ENCODE data around the gene PARD6G.

PARD6G gene

DNA sequence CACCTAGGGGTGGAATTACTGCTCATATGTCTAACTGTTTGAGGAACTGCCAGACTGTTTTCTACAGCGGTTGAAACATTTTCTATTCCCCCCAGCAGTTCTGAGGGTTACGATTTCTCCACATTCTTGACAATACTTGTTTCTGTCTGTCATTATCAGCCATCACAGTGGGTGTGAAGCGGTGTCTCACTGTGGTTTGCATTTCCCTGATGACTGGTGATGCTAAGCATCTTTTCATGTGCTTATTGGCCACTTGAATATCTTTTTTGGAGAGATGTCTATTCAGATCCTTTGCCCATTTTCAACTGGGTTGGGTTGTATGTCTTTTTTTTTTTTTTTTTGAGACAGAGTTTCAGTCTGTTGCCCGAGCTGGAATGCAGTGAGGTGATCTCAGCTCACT, 75.3 kb downstream of the PARD6G start:
- H3K9me3 ChIP-seq (ENCODE audit: control insufficient read depth, insufficient read depth, low read length) = no peaks in the 10 kb centered on the region
- no peaks in the 10 kb centered on the region for H3K9me2 ChIP-seq (replicated peaks; ENCODE audit: control insufficient read depth, low read length)
- H3K27ac ChIP-seq (ENCODE audit: low read depth, low read length) = no peak overlapping the region
- no peaks in the 10 kb centered on the region for H3K79me2 ChIP-seq (ENCODE audit: control insufficient read depth, low read length)
- no peak for TF ChIP-seq EZH2phosphoT487 (IDR thresholded peaks at IDR 0.05; ENCODE audit: borderline replicate concordance, low read length)
- TF ChIP-seq, protein P1, sequence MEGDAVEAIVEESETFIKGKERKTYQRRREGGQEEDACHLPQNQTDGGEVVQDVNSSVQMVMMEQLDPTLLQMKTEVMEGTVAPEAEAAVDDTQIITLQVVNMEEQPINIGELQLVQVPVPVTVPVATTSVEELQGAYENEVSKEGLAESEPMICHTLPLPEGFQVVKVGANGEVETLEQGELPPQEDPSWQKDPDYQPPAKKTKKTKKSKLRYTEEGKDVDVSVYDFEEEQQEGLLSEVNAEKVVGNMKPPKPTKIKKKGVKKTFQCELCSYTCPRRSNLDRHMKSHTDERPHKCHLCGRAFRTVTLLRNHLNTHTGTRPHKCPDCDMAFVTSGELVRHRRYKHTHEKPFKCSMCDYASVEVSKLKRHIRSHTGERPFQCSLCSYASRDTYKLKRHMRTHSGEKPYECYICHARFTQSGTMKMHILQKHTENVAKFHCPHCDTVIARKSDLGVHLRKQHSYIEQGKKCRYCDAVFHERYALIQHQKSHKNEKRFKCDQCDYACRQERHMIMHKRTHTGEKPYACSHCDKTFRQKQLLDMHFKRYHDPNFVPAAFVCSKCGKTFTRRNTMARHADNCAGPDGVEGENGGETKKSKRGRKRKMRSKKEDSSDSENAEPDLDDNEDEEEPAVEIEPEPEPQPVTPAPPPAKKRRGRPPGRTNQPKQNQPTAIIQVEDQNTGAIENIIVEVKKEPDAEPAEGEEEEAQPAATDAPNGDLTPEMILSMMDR (IDR thresholded peaks at IDR 0.05; ENCODE audit: low read depth, low read length, poor library complexity, severe bottlenecking) = no peak
- no peak overlapping the region for H3K4me2 ChIP-seq (ENCODE audit: low read length)
- no peaks in the 10 kb centered on the region; the same call in 1 of the 2 replicates for H3K27me3 ChIP-seq (ENCODE audit: control insufficient read depth, low read length)
- no peaks in the 10 kb centered on the region for H3F3A ChIP-seq (ENCODE audit: control insufficient read depth, insufficient read depth)
- no peaks in the 10 kb centered on the region for H4K20me1 ChIP-seq (ENCODE audit: control insufficient read depth, insufficient read depth, low read depth, low read length)
- H3K4me3 ChIP-seq (ENCODE audit: low read length) = no peak overlapping the region
- peaks cover 5% of the 10 kb centered on the region; the same call in 1 of the 2 replicates for H3K4me1 ChIP-seq (ENCODE audit: control insufficient read depth, low read length)
- no peaks in the 10 kb centered on the region for H3K36me3 ChIP-seq (ENCODE audit: control insufficient read depth, low read length)

- no peaks in the 10 kb centered on the region for H3K36me3 ChIP-seq (ENCODE audit: control insufficient read depth, low read length)
- no peak overlapping the region for H3K4me2 ChIP-seq (ENCODE audit: low read length)
- H3K27me3 ChIP-seq (ENCODE audit: control insufficient read depth, low read length) = no peaks in the 10 kb centered on the region; the same call in 1 of the 2 replicates
- H3F3A ChIP-seq (ENCODE audit: control insufficient read depth, insufficient read depth) = no peaks in the 10 kb centered on the region
- no peaks in the 10 kb centered on the region for H3K9me3 ChIP-seq (ENCODE audit: control insufficient read depth, insufficient read depth, low read length)
- no peaks in the 10 kb centered on the region for H4K20me1 ChIP-seq (ENCODE audit: control insufficient read depth, insufficient read depth, low read depth, low read length)
- no peak for TF ChIP-seq EZH2phosphoT487 (IDR thresholded peaks at IDR 0.05; ENCODE audit: borderline replicate concordance, low read length)
- TF ChIP-seq, protein P1 (IDR thresholded peaks at IDR 0.05; ENCODE audit: low read depth, low read length, poor library complexity, severe bottlenecking) = peak; percentile 95
- H3K4me3 ChIP-seq (ENCODE audit: low read length) = no peak overlapping the region
- H3K4me1 ChIP-seq (ENCODE audit: control insufficient read depth, low read length) = peaks cover 5% of the 10 kb centered on the region; the same call in 1 of the 2 replicates
- H3K27ac ChIP-seq (ENCODE audit: low read depth, low read length) = no peak overlapping the region
- no peaks in the 10 kb centered on the region for H3K79me2 ChIP-seq (ENCODE audit: control insufficient read depth, low read length)
- no peaks in the 10 kb centered on the region for H3K9me2 ChIP-seq (replicated peaks; ENCODE audit: control insufficient read depth, low read length)
Measured at GRCh38 chr18:80171054-80171872, 76.1 kb downstream of the PARD6G start.

DNA sequence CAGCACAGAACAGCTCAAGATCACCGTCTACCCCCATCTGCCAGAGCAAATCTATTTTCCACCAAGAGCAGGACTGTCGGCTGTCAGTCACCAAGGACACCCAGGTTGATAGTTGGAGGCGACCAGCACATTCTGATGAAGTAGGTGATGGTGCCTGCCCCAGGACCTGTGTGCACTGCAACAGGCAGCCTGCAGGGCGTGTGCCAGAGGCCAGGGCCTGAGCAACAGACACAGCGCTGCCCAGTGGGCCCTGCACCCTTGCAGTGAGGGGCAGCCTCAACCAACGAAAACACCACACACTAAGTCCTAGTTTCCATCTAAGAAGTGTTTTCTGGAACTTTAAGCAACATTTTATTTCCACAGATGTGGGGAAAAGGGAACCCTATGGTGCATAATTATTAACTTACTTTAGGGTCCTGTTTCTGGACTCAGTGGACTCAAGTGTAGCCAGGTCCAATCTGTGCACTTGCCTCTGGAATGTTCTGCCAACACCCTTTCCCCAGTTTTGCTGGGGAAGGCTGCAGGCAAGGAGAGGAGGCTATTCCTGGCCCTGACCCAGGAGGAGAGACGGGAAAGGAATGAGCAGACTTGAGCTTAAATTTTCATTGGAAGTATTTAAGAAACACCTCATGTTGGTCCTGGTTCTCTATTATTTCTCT, 76.8 kb downstream of the PARD6G start:
- H4K20me1 ChIP-seq (ENCODE audit: control insufficient read depth, insufficient read depth, low read depth, low read length) = no peaks in the 10 kb centered on the region
- no peak overlapping the region for H3K27ac ChIP-seq (ENCODE audit: low read depth, low read length)
- no peaks in the 10 kb centered on the region for H3K9me3 ChIP-seq (ENCODE audit: control insufficient read depth, insufficient read depth, low read length)
- no peaks in the 10 kb centered on the region for H3K9me2 ChIP-seq (replicated peaks; ENCODE audit: control insufficient read depth, low read length)
- H3K79me2 ChIP-seq (ENCODE audit: control insufficient read depth, low read length) = no peaks in the 10 kb centered on the region
- H3K4me1 ChIP-seq (ENCODE audit: control insufficient read depth, low read length) = peaks cover 5% of the 10 kb centered on the region; the same call in 1 of the 2 replicates
- TF ChIP-seq EZH2phosphoT487 (IDR thresholded peaks at IDR 0.05; ENCODE audit: borderline replicate concordance, low read length) = no peak
- TF ChIP-seq, protein P1 (IDR thresholded peaks at IDR 0.05; ENCODE audit: low read depth, low read length, poor library complexity, severe bottlenecking) = no peak
- no peak overlapping the region for H3K4me2 ChIP-seq (ENCODE audit: low read length)
- no peaks in the 10 kb centered on the region; the same call in 1 of the 2 replicates for H3K27me3 ChIP-seq (ENCODE audit: control insufficient read depth, low read length)
- no peaks in the 10 kb centered on the region for H3F3A ChIP-seq (ENCODE audit: control insufficient read depth, insufficient read depth)
- no peaks in the 10 kb centered on the region for H3K36me3 ChIP-seq (ENCODE audit: control insufficient read depth, low read length)
- H3K4me3 ChIP-seq (ENCODE audit: low read length) = no peak overlapping the region
